UCSD-AML1 (cell line): Measurements from ENCODE around the gene MYADM.
"Not testable (repeated sequence)": the region's sequence is repeated elsewhere in the genome, so short reads cannot be mapped to it uniquely, and the experiment has no call there.

ENCODE experiments used
- DNase-seq: peaks from one replicate; lab custom pipeline; 2025; ENCODE audit not compliant: unreplicated experiment; lab: John Stamatoyannopoulos, UW

MYADM gene

GRCh38 chr19:53867225-53868090 lies at the start of gene MYADM:
MYADM (plus strand) TSS chr19:53867883; CDS start chr19:53873530, 5,647 bp downstream.
- peak; percentile 99 for DNase-seq

- DNase-seq, result no peak
These were observed 48.9 kb upstream of the MYADM start for GRCh38 chr19:53818756-53819155.

- DNase-seq, result no peak
These were observed 47.8 kb upstream of the MYADM start for GRCh38 chr19:53819861-53820260.

- no peak for DNase-seq
These were observed 44.1 kb upstream of the MYADM start for GRCh38 chr19:53823380-53824120.

GRCh38 chr19:53824134-53824611 lies 43.5 kb upstream of the MYADM start, which contains the start of gene NLRP12:
NLRP12 (minus strand) TSS chr19:53824314; CDS start chr19:53824174, 140 bp downstream.
- peak; percentile 55 for DNase-seq

- DNase-seq, result no peak
These were observed 40.8 kb upstream of the MYADM start for GRCh38 chr19:53826876-53827275.

GRCh38 chr19:53828531-53828930 lies 39.2 kb upstream of the MYADM start:
- DNase-seq, result no peak

- not testable (repeated sequence) for DNase-seq
These were observed 34.8 kb upstream of the MYADM start for GRCh38 chr19:53832861-53833260.

- not testable (repeated sequence) for DNase-seq
These were observed 29.2 kb upstream of the MYADM start for GRCh38 chr19:53838446-53838845.

GRCh38 chr19:53840241-53840640 lies 27.4 kb upstream of the MYADM start:
- DNase-seq, result not testable (repeated sequence)

- DNase-seq, result not testable (repeated sequence)
These were observed 26.8 kb upstream of the MYADM start for GRCh38 chr19:53840914-53841313.

GRCh38 chr19:53844849-53845246 lies 22.8 kb upstream of the MYADM start:
- no peak for DNase-seq

GRCh38 chr19:53847555-53847954 lies 20.1 kb upstream of the MYADM start:
- DNase-seq, result no peak

GRCh38 chr19:53849237-53849676 lies 18.4 kb upstream of the MYADM start:
- DNase-seq, result no peak

GRCh38 chr19:53853707-53854106 lies 14.0 kb upstream of the MYADM start:
- no peak for DNase-seq

GRCh38 chr19:53864308-53864836 lies 3.3 kb upstream of the MYADM start:
- no peak for DNase-seq

- DNase-seq, result no peak
These were observed 2.2 kb upstream of the MYADM start for GRCh38 chr19:53865523-53865917.

GRCh38 chr19:53865918-53866864 lies 1.5 kb upstream of the MYADM start:
- peak; percentile 61 for DNase-seq

GRCh38 chr19:53866865-53867224 lies 838 bp upstream of the MYADM start:
- DNase-seq, result no peak

- peak; percentile 61 for DNase-seq
These were observed 608 bp downstream of the MYADM start for GRCh38 chr19:53868091-53868891.
